K562 (cell line): ENCODE measurements around the gene STK4.

Experiments used
- SMARCC2 ChIP-seq: fragments of 450-650 bp; IDR thresholded peaks from 2 replicates; pipeline ENCODE4 v1.6.1; 2017; ENCODE audit warnings: antibody characterized with exemption, moderate library complexity, mild to moderate bottlenecking, low read depth
- TF ChIP-seq, protein P1 (sequence below): fragments of 450-650 bp; IDR thresholded peaks from 2 replicates; pipeline ENCODE4 v1.7.1; 2018; ENCODE audit warnings: mild to moderate bottlenecking, low read depth; ENCODE audit not compliant: partially characterized antibody
- TF ChIP-seq, protein P2 (sequence below): sonication (generic); formaldehyde crosslinking; IDR thresholded peaks from 2 replicates; pipeline ENCODE4 v1.8.0; 2022; ENCODE audit warnings: missing genetic modification reagents, mild to moderate bottlenecking, borderline replicate concordance

DNA sequence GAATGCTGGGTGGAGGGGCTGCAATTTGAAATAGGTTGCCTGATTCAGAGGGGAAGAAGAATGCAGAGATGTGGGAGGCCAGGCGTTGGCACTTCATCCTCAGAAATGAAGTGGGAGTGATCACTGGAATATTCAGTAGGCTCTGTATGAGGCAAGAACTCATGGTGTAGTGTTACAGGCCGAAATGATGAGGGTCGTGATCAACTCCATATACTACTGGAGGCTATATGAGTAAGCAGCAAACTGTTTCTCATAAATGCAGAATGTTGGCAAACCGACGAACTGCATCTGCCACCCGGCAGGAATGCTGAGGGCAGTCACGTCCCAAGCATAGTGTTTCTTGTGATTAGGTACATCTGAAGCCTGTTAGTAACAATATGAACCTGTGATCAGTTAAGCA is 121.9 kb downstream of the STK4 start:
- TF ChIP-seq, protein P1, sequence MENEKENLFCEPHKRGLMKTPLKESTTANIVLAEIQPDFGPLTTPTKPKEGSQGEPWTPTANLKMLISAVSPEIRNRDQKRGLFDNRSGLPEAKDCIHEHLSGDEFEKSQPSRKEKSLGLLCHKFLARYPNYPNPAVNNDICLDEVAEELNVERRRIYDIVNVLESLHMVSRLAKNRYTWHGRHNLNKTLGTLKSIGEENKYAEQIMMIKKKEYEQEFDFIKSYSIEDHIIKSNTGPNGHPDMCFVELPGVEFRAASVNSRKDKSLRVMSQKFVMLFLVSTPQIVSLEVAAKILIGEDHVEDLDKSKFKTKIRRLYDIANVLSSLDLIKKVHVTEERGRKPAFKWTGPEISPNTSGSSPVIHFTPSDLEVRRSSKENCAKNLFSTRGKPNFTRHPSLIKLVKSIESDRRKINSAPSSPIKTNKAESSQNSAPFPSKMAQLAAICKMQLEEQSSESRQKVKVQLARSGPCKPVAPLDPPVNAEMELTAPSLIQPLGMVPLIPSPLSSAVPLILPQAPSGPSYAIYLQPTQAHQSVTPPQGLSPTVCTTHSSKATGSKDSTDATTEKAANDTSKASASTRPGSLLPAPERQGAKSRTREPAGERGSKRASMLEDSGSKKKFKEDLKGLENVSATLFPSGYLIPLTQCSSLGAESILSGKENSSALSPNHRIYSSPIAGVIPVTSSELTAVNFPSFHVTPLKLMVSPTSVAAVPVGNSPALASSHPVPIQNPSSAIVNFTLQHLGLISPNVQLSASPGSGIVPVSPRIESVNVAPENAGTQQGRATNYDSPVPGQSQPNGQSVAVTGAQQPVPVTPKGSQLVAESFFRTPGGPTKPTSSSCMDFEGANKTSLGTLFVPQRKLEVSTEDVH = no peak
- TF ChIP-seq, protein P2, sequence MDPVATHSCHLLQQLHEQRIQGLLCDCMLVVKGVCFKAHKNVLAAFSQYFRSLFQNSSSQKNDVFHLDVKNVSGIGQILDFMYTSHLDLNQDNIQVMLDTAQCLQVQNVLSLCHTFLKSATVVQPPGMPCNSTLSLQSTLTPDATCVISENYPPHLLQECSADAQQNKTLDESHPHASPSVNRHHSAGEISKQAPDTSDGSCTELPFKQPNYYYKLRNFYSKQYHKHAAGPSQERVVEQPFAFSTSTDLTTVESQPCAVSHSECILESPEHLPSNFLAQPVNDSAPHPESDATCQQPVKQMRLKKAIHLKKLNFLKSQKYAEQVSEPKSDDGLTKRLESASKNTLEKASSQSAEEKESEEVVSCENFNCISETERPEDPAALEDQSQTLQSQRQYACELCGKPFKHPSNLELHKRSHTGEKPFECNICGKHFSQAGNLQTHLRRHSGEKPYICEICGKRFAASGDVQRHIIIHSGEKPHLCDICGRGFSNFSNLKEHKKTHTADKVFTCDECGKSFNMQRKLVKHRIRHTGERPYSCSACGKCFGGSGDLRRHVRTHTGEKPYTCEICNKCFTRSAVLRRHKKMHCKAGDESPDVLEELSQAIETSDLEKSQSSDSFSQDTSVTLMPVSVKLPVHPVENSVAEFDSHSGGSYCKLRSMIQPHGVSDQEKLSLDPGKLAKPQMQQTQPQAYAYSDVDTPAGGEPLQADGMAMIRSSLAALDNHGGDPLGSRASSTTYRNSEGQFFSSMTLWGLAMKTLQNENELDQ (CRISPR knock-in tag) = no peak
- TF ChIP-seq SMARCC2 = no peak
